ENCODE results near the gene FGF18.
"Not testable (repeated sequence)": the region's sequence is repeated elsewhere in the genome, so short reads cannot be mapped to it uniquely, and the experiment has no call there.

- TF ChIP-seq CTCF, POLR2A, EP300 (IDR thresholded peaks at IDR 0.05): not testable (repeated sequence)
Observed at GRCh38 chr5:171398660-171399059, 20.8 kb upstream of the FGF18 start.
